Type B pancreatic cell (in vitro differentiated cells): ENCODE measurements around the gene HIVEP3. TPM values are rescaled to one million over a fixed set of nuclear protein-coding genes. Genes with fewer than 3 reads are reported as not detected.

Experiments used
- DNase-seq: peaks from one replicate; pipeline ENCODE4 v3.0.0; 2021; ENCODE audit warnings: mixed read lengths; ENCODE audit not compliant: unreplicated experiment; ENCODE audit errors: extremely low spot score
- H3K27ac Mint-ChIP-seq: 2 replicates; pipeline ENCODE4 v1.8.0; 2021; ENCODE audit warnings: mild to moderate bottlenecking, mixed read lengths
- H3K27me3 Mint-ChIP-seq: 2 replicates; pipeline ENCODE4 v1.8.0; 2021; ENCODE audit warnings: mixed read lengths
- H3K36me3 Mint-ChIP-seq: 2 replicates; pipeline ENCODE4 v1.8.0; 2021; ENCODE audit warnings: mixed read lengths
- H3K4me1 Mint-ChIP-seq: one replicate; pipeline ENCODE4 v1.8.0; 2021; ENCODE audit warnings: mixed read lengths; ENCODE audit not compliant: unreplicated experiment
- H3K4me3 Mint-ChIP-seq: 2 replicates; pipeline ENCODE4 v1.8.0; 2021; ENCODE audit warnings: mild to moderate bottlenecking, mixed read lengths
- H3K9me3 Mint-ChIP-seq: 2 replicates; pipeline ENCODE4 v1.8.0; 2021; ENCODE audit warnings: mixed read lengths
- total RNA-seq: library from RNA; stranded (reverse); gene quantifications from 2 replicates; pipeline ENCODE4 v1.2.1, GENCODE V29; 2021; ENCODE audit warnings: low replicate concordance
- TF ChIP-seq, protein P1 (sequence below): fragments of 200-600 bp; sonication (generic); conservative IDR thresholded peaks from 2 replicates; pipeline ENCODE4 v1.5.0; 2021; ENCODE audit warnings: antibody characterized with exemption, mild to moderate bottlenecking

The HIVEP3 gene
- total RNA-seq, 1 donor from 2014 or later: 9.2 TPM

DNA sequence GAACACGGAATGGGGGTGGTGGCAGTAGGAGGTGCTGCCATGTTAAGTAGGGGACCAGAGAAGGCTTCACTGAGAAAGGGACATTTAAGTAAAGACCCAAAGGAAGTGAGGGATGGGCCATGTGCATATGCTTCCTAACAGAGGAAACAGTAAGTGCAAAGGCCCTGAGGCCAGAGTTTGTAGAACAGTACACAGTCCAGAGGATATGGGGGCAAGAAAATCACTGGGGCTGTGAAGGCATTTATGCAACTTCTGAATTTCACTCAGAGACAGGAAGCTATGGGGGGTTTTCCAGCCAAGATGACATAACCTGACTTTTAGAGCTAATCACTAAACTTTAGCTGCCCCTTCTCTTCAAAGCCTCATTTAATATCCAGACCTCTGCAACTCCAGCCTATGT lies 231.7 kb downstream of the HIVEP3 start:
- Mint-ChIP-seq H3K4me1 (peaks cover 6% of the 10 kb centered on the region), H3K4me3 (no peak overlapping the region), H3K27ac (no peak overlapping the region), H3K36me3 (no peaks in the 10 kb centered on the region), H3K9me3 (no peaks in the 10 kb centered on the region), H3K27me3 (peaks cover 7% of the 10 kb centered on the region)
- DNase-seq: no peak
- TF ChIP-seq, protein P1, sequence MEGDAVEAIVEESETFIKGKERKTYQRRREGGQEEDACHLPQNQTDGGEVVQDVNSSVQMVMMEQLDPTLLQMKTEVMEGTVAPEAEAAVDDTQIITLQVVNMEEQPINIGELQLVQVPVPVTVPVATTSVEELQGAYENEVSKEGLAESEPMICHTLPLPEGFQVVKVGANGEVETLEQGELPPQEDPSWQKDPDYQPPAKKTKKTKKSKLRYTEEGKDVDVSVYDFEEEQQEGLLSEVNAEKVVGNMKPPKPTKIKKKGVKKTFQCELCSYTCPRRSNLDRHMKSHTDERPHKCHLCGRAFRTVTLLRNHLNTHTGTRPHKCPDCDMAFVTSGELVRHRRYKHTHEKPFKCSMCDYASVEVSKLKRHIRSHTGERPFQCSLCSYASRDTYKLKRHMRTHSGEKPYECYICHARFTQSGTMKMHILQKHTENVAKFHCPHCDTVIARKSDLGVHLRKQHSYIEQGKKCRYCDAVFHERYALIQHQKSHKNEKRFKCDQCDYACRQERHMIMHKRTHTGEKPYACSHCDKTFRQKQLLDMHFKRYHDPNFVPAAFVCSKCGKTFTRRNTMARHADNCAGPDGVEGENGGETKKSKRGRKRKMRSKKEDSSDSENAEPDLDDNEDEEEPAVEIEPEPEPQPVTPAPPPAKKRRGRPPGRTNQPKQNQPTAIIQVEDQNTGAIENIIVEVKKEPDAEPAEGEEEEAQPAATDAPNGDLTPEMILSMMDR: no peak

DNA sequence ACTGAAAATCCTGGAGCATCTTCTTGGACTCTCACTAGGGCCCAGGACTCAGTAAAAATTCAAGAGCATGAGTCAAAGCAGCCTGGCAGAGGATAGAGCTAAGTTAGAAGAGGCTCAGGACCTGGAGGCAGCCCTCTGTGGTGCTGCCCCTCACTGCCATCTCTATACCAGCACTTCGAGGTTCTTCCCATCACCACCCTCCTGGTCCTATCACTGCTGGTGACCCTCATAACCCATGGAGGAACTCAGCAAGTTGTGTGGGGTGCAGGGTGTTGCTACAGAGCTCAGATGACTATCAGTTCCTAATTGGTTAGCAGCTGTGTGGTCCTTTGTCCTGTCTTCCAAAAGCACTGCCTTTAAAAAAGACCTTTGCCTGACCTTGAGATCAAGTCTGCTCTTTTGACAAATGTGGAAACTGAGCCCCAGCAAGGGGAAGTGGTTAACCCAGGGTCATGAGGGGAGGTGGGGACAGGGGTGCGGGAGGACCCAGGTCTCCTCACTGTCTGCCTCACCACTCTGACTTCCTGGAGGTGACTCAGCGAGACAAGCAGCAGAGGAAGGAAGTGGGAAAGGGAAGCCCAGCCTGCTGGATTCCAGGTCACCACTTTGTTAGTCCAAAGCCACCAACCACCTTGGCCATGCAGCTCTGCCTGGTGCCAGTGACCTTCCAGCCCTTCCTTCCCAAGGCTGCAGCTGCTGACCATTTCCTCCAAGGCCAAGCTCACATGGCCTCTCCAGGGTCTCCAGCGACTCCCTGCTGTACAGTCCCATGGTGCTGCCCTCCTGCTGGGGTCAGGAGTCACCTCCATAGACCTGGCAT lies 234.8 kb downstream of the HIVEP3 start:
- TF ChIP-seq, protein P1: no peak
- Mint-ChIP-seq H3K9me3 (no peaks in the 10 kb centered on the region), H3K4me1 (peaks cover 5% of the 10 kb centered on the region), H3K27me3 (peaks cover 6% of the 10 kb centered on the region), H3K4me3 (no peak overlapping the region), H3K36me3 (no peaks in the 10 kb centered on the region), H3K27ac (no peak overlapping the region)
- no peak for DNase-seq

DNA sequence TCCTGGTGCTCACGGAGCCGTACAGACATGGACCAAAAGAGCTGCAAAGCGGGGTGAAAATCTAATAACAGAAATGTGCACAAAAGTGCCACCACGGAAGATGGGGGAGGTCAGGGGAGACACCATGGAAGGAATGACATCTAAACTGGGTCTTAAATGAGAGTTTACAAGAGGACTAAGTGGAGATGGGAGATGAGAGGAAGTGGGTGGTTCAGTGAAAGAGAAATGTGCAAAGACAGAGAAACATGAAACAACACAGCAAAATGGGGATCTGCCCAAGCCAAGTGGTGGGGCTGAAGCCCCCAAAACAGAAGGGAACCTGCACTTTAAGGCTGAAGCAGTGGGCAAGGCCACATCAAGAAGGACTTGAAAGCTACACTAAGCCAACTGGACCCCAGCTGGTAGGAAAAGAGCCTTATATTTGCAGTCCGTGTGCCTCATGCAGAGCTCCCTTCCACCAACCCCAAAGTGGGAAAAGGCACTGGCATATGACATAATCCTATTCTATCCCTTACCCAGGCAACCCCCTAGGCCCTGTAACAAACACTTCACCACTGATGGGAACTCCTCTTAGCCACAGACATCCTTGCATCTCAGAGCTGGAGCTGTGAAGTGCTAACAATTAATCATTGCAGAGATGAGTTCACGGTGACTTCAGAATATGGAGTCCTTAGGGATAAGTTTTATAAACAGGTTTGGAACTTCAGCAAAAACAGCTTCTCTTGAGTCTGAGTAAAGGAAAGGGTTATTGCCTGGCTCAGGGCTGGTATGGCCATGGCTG lies 235.7 kb downstream of the HIVEP3 start:
- H3K4me3 Mint-ChIP-seq: no peak overlapping the region
- H3K27me3 Mint-ChIP-seq: peaks cover 3% of the 10 kb centered on the region
- no peaks in the 10 kb centered on the region for H3K36me3 Mint-ChIP-seq
- H3K27ac Mint-ChIP-seq: no peak overlapping the region
- TF ChIP-seq, protein P1: no peak
- peaks cover 6% of the 10 kb centered on the region for H3K4me1 Mint-ChIP-seq
- H3K9me3 Mint-ChIP-seq: no peaks in the 10 kb centered on the region
- DNase-seq: no peak

DNA sequence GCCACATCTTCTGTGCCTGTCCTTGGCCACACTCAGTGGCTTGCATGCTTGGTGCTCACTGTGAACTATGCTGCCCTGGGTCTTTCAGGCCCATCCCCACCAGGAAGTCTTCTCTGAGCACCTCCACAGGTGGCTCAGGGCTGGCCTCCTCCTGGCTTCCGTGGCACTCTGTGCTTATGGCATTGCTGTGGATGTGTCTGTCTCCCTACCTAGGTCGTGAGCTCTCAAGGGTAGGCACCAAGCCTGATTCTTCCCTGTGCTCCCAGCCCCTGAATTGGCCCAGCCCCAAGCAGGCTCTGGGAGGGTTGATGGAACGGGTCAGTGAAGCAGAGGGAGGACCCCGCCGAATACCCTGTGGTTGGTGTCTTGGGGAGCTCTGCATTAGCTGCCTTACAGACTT lies 236.6 kb downstream of the HIVEP3 start:
- Mint-ChIP-seq H3K36me3 (no peaks in the 10 kb centered on the region), H3K27ac (no peak overlapping the region), H3K27me3 (peaks cover 3% of the 10 kb centered on the region), H3K9me3 (no peaks in the 10 kb centered on the region), H3K4me1 (peaks cover 11% of the 10 kb centered on the region), H3K4me3 (no peak overlapping the region)
- TF ChIP-seq, protein P1: no peak
- no peak for DNase-seq

DNA sequence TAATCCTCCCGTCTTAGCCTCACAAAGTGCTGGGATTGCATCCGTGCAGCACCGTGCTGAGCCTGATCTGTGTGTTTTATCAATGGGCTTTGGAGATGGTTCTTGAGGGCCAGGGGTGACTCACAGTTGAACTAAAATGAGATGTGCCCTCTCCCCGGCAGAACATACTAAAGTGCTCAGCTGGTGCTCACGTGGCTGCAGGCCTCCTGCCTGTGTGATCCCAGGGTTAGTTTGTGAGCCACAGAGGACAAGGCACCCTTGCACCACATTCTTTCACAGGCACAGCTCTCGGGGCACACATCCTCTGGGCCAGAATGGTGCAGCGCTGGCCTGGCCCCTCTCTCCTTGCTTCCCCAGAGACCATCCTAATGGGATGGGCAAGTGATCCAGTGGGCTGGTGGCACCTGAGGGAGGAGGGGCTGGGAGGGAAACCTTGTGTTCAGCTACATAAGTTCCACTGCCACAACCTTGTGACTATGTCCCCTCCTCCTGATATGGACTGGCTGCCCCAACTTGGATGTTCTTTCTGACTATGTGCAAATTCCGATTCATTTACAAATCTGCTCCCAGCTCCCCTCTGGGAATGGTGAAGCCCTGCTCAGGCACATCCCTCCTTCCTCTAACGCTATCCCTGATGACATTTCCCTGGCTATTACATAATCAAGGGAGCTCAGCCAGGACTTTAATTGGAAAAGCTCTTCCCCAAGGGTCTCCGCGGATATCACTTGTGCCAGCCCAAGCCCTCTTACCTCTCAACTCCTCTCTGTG lies 237.2 kb downstream of the HIVEP3 start:
- no peaks in the 10 kb centered on the region for H3K36me3 Mint-ChIP-seq
- H3K27me3 Mint-ChIP-seq: peaks cover 1% of the 10 kb centered on the region
- no peak for DNase-seq
- H3K27ac Mint-ChIP-seq: no peak overlapping the region
- TF ChIP-seq, protein P1: no peak
- H3K4me1 Mint-ChIP-seq: peaks cover 13% of the 10 kb centered on the region
- H3K4me3 Mint-ChIP-seq: no peak overlapping the region
- no peaks in the 10 kb centered on the region for H3K9me3 Mint-ChIP-seq
